Measurements from ENCODE around the gene GAREM2. TPM values are rescaled to one million over a fixed set of nuclear protein-coding genes. Genes with fewer than 3 reads are reported as not detected.

Gene GAREM2
- total and polyA plus RNA-seq, 9 of the 15 experiments (the other 6 are each of a cell fraction or from before 2014, with no cell fraction given): 1.7 to 12.4 (median 2.5) TPM

GRCh38 chr2:26169681-26170414 lies 3.0 kb upstream of the GAREM2 start:
- no peaks in the 10 kb centered on the region for H4K20me1 ChIP-seq (replicated peaks; ENCODE audit: control insufficient read depth, insufficient read depth, low read length)
- ATAC-seq (no peak), DNase-seq (ENCODE audit: extremely low read depth in 1 of 4, low spot score in 3 of 4) (no peak), FAIRE-seq (no peak)
- H3K4me1 ChIP-seq (replicated peaks in 1 of 2; ENCODE audit: control insufficient read depth in 2 of 2, insufficient read depth in 2 of 2, low read length in 2 of 2): peaks cover 0 to 32% of the 10 kb centered on the region in 2 experiments; a peak in 2 of 5 replicates
- no peaks in the 10 kb centered on the region for H3K36me3 ChIP-seq (ENCODE audit: control insufficient read depth, insufficient read depth, low read length)
- in situ Hi-C loops (cut with MboI): no loop called here
- H3K9me3 ChIP-seq (replicated peaks; ENCODE audit: control insufficient read depth, insufficient read depth, low read depth, low read length): no peaks in the 10 kb centered on the region
- H3K27ac ChIP-seq (ENCODE audit: extremely low read depth, low read depth, low read length): no peak overlapping the region
- ChIA-PET POLR2A (no interaction called here), CTCF (ENCODE audit: low intra/inter-chr PET ratio) (no interaction called here)
- H3K79me2 ChIP-seq (ENCODE audit: control insufficient read depth, insufficient read depth, low read length): no peaks in the 10 kb centered on the region
- 28% methylated on average over 14 of the region's 14 CpGs for WGBS (ENCODE audit: insufficient coverage, low coverage, missing lambda C conversion rate)
- H3K9ac ChIP-seq (ENCODE audit: insufficient read depth in 1 of 2, low read depth in 2 of 2, low read length in 2 of 2): no peak overlapping the region; a peak in 1 of 4 replicates
- BruUV-seq (replicated peaks): no TSS peak
- no peak overlapping the region for H3K4me2 ChIP-seq (ENCODE audit: insufficient read depth, low read length)
- no peaks in the 10 kb centered on the region; a peak in 1 of 5 replicates for H3K27me3 ChIP-seq (ENCODE audit: control insufficient read depth in 2 of 2, insufficient read depth in 2 of 2, low read length in 2 of 2)
- no peak overlapping the region for H3K4me3 ChIP-seq
- no peaks in the 10 kb centered on the region for H3K9me1 ChIP-seq (ENCODE audit: control insufficient read depth, insufficient read depth, low read length)
- intact Hi-C loops (cut with micrococcal nuclease): loop anchor here (5.0 kb wide), 1 partner anchor 297 kb away; no protein-coding TSS in a partner anchor
- H2AFZ ChIP-seq (ENCODE audit: low read depth, low read length): no peak overlapping the region
- TF ChIP-seq BHLHE40 (IDR thresholded peaks at IDR 0.05; ENCODE audit: low read length) (no peak), CCNT2 (IDR thresholded peaks at IDR 0.05; ENCODE audit: borderline replicate concordance, extremely low read depth, insufficient read length, low read depth, low read length) (no peak), EP300 (IDR thresholded peaks at IDR 0.05; ENCODE audit: low read length) (no peak), FOXK2 (conservative IDR thresholded peaks at IDR 0.05 in 1 of 2, IDR thresholded peaks at IDR 0.05 in 1 of 2; ENCODE audit: low read depth in 2 of 2) (no peak), SIX5 (IDR thresholded peaks at IDR 0.05; ENCODE audit: borderline replicate concordance in 1 of 2, insufficient read depth in 1 of 2, low read depth in 1 of 2, low read length in 2 of 2) (no peak), RBBP5 (IDR thresholded peaks at IDR 0.05; ENCODE audit: borderline replicate concordance, insufficient read depth, low read length, poor library complexity, severe bottlenecking) (no peak), NRF1 (conservative IDR thresholded peaks at IDR 0.05 in 1 of 2, IDR thresholded peaks at IDR 0.05 in 1 of 2) (no peak), TSHZ1 (CRISPR knock-in tag; IDR thresholded peaks at IDR 0.05) (no peak), BDP1 (IDR thresholded peaks at IDR 0.05; ENCODE audit: insufficient read depth, insufficient read length) (no peak), ZNF274 (IDR thresholded peaks at IDR 0.05; ENCODE audit: borderline replicate concordance, low read depth, low read length) (no peak), MXI1 (IDR thresholded peaks at IDR 0.05; ENCODE audit: low read depth, low read length) (no peak), ETS1 (conservative IDR thresholded peaks at IDR 0.05; ENCODE audit: control insufficient read depth, low read depth, low read length) (no peak), CBX2 (IDR thresholded peaks at IDR 0.05; ENCODE audit: insufficient read depth, low read length, poor library complexity, severe bottlenecking) (no peak)
